Lower leg skin (tissue), 3 donors: ENCODE results near the gene PPP1R13B.

Experiments
- POLR2A ChIP-seq, 2 donors: fragments of 450-650 bp; IDR thresholded peaks; one replicate each; pipeline ENCODE4 v1.6.1; 2016 to 2017; ENCODE audit warnings: antibody characterized with exemption in 2 of 2, mild to moderate bottlenecking in 1 of 2, moderate library complexity in 1 of 2
- TF ChIP-seq, protein P1 (sequence below), 3 donors: fragments of 450-650 bp; IDR thresholded peaks; one replicate each; pipeline ENCODE4 v1.5.1; 2016; ENCODE audit warnings: antibody characterized with exemption in 3 of 3, mild to moderate bottlenecking in 3 of 3, moderate library complexity in 2 of 3

- TF ChIP-seq, protein P1, sequence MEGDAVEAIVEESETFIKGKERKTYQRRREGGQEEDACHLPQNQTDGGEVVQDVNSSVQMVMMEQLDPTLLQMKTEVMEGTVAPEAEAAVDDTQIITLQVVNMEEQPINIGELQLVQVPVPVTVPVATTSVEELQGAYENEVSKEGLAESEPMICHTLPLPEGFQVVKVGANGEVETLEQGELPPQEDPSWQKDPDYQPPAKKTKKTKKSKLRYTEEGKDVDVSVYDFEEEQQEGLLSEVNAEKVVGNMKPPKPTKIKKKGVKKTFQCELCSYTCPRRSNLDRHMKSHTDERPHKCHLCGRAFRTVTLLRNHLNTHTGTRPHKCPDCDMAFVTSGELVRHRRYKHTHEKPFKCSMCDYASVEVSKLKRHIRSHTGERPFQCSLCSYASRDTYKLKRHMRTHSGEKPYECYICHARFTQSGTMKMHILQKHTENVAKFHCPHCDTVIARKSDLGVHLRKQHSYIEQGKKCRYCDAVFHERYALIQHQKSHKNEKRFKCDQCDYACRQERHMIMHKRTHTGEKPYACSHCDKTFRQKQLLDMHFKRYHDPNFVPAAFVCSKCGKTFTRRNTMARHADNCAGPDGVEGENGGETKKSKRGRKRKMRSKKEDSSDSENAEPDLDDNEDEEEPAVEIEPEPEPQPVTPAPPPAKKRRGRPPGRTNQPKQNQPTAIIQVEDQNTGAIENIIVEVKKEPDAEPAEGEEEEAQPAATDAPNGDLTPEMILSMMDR (IDR thresholded peaks at IDR 0.05) = no peak
- TF ChIP-seq POLR2A (IDR thresholded peaks at IDR 0.05) = no peak
Observed at GRCh38 chr14:103713304-103714062, 133.9 kb downstream of the PPP1R13B start.
